Vagina (tissue), 2 donors: Measurements from ENCODE around the gene FRK.

Source experiments
- CTCF ChIP-seq, 3 experiments: fragments of 450-650 bp in 2 of 3; fragments of 200-600 bp in 1 of 3; sonication (generic) in 1 of 3; IDR thresholded peaks; one replicate each; pipeline ENCODE4 v1.5.1; 2017 to 2019; ENCODE audit warnings: antibody characterized with exemption in 3 of 3, mild to moderate bottlenecking in 2 of 3, moderate library complexity in 2 of 3
- POLR2A ChIP-seq, 2 donors: fragments of 450-650 bp; IDR thresholded peaks; one replicate each; pipeline ENCODE4 v1.6.1; 2017; ENCODE audit warnings: antibody characterized with exemption in 2 of 2, mild to moderate bottlenecking in 2 of 2, moderate library complexity in 2 of 2
- POLR2AphosphoS5 ChIP-seq, 2 donors: sonication (generic); formaldehyde crosslinking; IDR thresholded peaks; one replicate each; pipeline ENCODE4 v1.9.0; 2017; ENCODE audit warnings: antibody characterized with exemption in 2 of 2, mild to moderate bottlenecking in 2 of 2, low read depth in 1 of 2; ENCODE audit not compliant: insufficient read depth in 1 of 2

- TF ChIP-seq CTCF (IDR thresholded peaks at IDR 0.05) (no peak), POLR2A (IDR thresholded peaks at IDR 0.05) (no peak), POLR2AphosphoS5 (IDR thresholded peaks at IDR 0.05; ENCODE audit: insufficient read depth in 1 of 2, low read depth in 1 of 2) (no peak)
These were observed 158.8 kb downstream of the FRK start for GRCh38 chr6:115901896-115902295.
